GM12892 (cell line): Measurements from ENCODE around the gene SMIM12.

ENCODE experiments used
- POLR2A ChIP-seq: IDR thresholded peaks from 2 replicates; pipeline ENCODE4 v1.6.1; 2011; ENCODE audit warnings: low read depth, low read length, control low read depth
- POLR2AphosphoS5 ChIP-seq: IDR thresholded peaks from 2 replicates; pipeline ENCODE4 v1.6.1; 2011; ENCODE audit warnings: low read depth, low read length, control low read depth
- TAF1 ChIP-seq: IDR thresholded peaks from 2 replicates; pipeline ENCODE4 v1.6.1; 2011; ENCODE audit warnings: low read depth, mild to moderate bottlenecking, control low read depth, low read length, borderline replicate concordance

DNA sequence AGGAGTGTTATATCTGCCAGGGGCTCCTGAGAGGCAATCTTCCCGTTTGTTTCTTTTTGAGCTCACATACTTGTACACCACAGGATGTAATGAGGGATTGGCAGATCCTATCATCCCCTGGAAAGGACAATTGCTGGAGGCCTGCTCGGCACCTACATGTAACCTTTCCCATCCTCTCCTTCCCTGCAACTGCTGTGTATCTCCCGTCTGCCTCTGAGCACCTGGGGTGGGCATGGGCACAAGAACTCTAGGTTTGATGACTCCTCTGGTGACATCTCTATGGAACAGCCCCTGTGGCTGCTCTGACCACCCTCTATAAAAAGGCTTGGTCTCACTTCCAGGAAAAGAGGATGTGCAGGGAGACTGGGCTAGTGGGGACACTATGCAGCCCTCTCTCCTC, 25.0 kb upstream of the SMIM12 start:
- TF ChIP-seq TAF1 = no peak
- TF ChIP-seq POLR2AphosphoS5 = no peak
- no peak for TF ChIP-seq POLR2A
